ENCODE data around the gene FGFR4. TPM values are rescaled to one million over a fixed set of nuclear protein-coding genes. Genes with fewer than 3 reads are reported as not detected.
A peak's percentile ranks its signal among the peaks of the same experiment; 100 is the strongest.

Gene FGFR4
- total and polyA plus RNA-seq, 2 of the 8 experiments (the other 6 are each of a cell fraction or from before 2014, with no cell fraction given): 61.4 to 88.4 TPM

DNA sequence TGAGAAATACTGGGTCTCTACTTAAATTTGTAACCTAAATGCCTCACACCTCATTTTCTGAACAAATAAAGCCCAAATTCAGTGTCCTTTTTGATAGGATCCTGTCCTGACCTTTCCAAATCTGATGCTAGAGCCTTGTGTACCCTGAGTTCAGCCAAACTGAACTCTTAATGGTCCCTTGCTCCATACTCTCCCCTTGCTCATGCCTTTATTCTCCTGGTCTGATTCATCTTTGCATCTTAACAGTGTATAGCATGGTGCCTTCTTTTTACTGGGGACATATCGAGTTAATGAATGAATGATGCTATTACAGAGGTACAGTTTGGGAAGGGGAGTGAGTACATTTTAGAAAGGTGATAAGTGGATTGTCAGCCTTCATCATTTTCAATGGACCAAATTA, 56.1 kb downstream of the FGFR4 start:
- Histone ChIP-seq H4K5ac (ENCODE audit: insufficient read length, low read depth, low read length) (no peak overlapping the region), H3K23ac (ENCODE audit: insufficient read length) (no peak overlapping the region), H3K79me1 (ENCODE audit: low read depth, low read length) (peaks cover 6% of the 10 kb centered on the region; the same call in 1 of the 2 replicates), H3K9ac (replicated peaks in 1 of 4; ENCODE audit: extremely low read depth in 1 of 4, low read depth in 3 of 4, low read length in 3 of 4) (no peak overlapping the region), H3K56ac (replicated peaks; ENCODE audit: insufficient read length, low read depth, low read length) (no peak overlapping the region), H2BK15ac (ENCODE audit: low read length) (no peak overlapping the region), H2AFZ (ENCODE audit: low read length) (no peak overlapping the region), H4K8ac (ENCODE audit: extremely low read depth, insufficient read depth, low read length) (no peak overlapping the region), H3K4ac (replicated peaks; ENCODE audit: insufficient read length, low read depth, low read length) (no peak overlapping the region), H3K36me3 (ENCODE audit: control insufficient read depth in 2 of 4, insufficient read depth in 4 of 4, low read length in 3 of 4) (peaks cover 6 to 62% (median 25%) of the 10 kb centered on the region in 4 experiments; a peak in 6 of 8 replicates), H4K20me1 (replicated peaks in 1 of 2; ENCODE audit: control insufficient read depth in 1 of 2, insufficient read depth in 2 of 2, low read length in 2 of 2) (peaks cover 17 to 26% of the 10 kb centered on the region in 2 experiments), H3K27ac (ENCODE audit: low read depth, low read length) (no peak overlapping the region), H2AK5ac (ENCODE audit: low read depth, low read length) (no peak overlapping the region), H3K9me3 (ENCODE audit: insufficient read depth in 2 of 2, low read depth in 1 of 2, low read length in 1 of 2) (no peaks in the 10 kb centered on the region), H2BK20ac (ENCODE audit: low read length) (no peak overlapping the region), H4K91ac (replicated peaks; ENCODE audit: insufficient read length, low read length) (no peak overlapping the region), H3K4me3 (ENCODE audit: extremely low read depth in 1 of 4, insufficient read depth in 2 of 4, low read depth in 3 of 4, low read length in 4 of 4) (no peak overlapping the region), H2BK120ac (replicated peaks; ENCODE audit: low read depth, low read length) (no peak overlapping the region), H3K4me1 (replicated peaks in 1 of 4; ENCODE audit: control insufficient read depth in 3 of 4, insufficient read depth in 4 of 4, low read length in 3 of 4) (peaks cover 0 to 3% (median 0%) of the 10 kb centered on the region in 4 experiments; a peak in 1 of 7 replicates), H3K4me2 (ENCODE audit: insufficient read depth in 1 of 2, low read depth in 2 of 2, low read length in 2 of 2) (no peak overlapping the region), H2BK5ac (ENCODE audit: low read depth, low read length) (no peak overlapping the region), H2BK12ac (ENCODE audit: low read depth, low read length) (no peak overlapping the region), H3K79me2 (ENCODE audit: control insufficient read depth in 1 of 2, insufficient read depth in 2 of 2, low read length in 2 of 2) (peaks cover 26 to 100% of the 10 kb centered on the region in 2 experiments), H3K27me3 (replicated peaks in 1 of 4; ENCODE audit: control insufficient read depth in 3 of 4, extremely low read depth in 1 of 4, insufficient read depth in 3 of 4, low read length in 3 of 4) (no peaks in the 10 kb centered on the region), H3K23me2 (ENCODE audit: low read depth, low read length) (0 out of 2 replicates have a peak, but pooled peaks cover 2% of the 10 kb centered on the region), H3K18ac (ENCODE audit: extremely low read depth, low read length) (no peak overlapping the region), H3K14ac (ENCODE audit: insufficient read length) (no peak overlapping the region)
- ChIA-PET CTCF (ENCODE audit: partially characterized antibody) (interaction anchor here (0.6 to 2.4 kb wide), 2 partner anchors 29 to 70 kb away, joined by 3 to 9 read pairs; no protein-coding TSS in a partner anchor), POLR2A (ENCODE audit: partially characterized antibody) (interaction anchor here (1.6 to 14.2 kb wide), 6 partner anchors 9 to 36 kb away, joined by 3 to 139 read pairs (median 14); partner anchors contain the start of gene NSD1)
- no peak for FAIRE-seq
- TF ChIP-seq TCF12 (IDR thresholded peaks at IDR 0.05; ENCODE audit: low read depth, low read length) (no peak), POLR2A (IDR thresholded peaks at IDR 0.05; ENCODE audit: control extremely low read depth in 1 of 2, low read depth in 2 of 2, low read length in 2 of 2) (peak in 1 of 2 experiments; percentile 5; a peak in 1 of 3 replicates)
- WGBS, 2 experiments (ENCODE audit: extremely low coverage in 1 of 2, insufficient coverage in 1 of 2, insufficient read length in 1 of 2, insufficient replicate concordance in 2 of 2, low coverage in 1 of 2, low lambda C conversion rate in 2 of 2, missing lambda C conversion rate in 1 of 2): 86% methylated on average over 1 of the region's 1 CpG; no CpG with 5 or more reads in 1 of the 2 experiments
- no peak for DNase-seq (ENCODE audit: low read depth in 1 of 2, low spot score in 2 of 2)
